Neuronal stem cell (in vitro differentiated cells): ENCODE measurements around the gene TRIM67.

Source experiments
- DNase-seq: peaks from one replicate; pipeline ENCODE4 v3.0.0-alpha.2; 2013; ENCODE audit warnings: low spot score
- H2AFZ ChIP-seq: one replicate; pipeline ENCODE4 v1.6.1; 2013; ENCODE audit warnings: mild to moderate bottlenecking, low read length, inconsistent platforms
- H2AK5ac ChIP-seq: 2 replicates; pipeline ENCODE4 v1.6.1; 2013; ENCODE audit warnings: low read depth, mild to moderate bottlenecking, inconsistent platforms, low read length, moderate library complexity, mixed read lengths
- H2BK120ac ChIP-seq: 2 replicates; pipeline ENCODE4 v1.6.1; 2013; ENCODE audit warnings: low read depth, mild to moderate bottlenecking, inconsistent platforms, low read length, moderate library complexity, mixed read lengths
- H2BK12ac ChIP-seq: one replicate; pipeline ENCODE4 v1.6.1; 2013; ENCODE audit warnings: low read length, inconsistent platforms
- H2BK15ac ChIP-seq: 2 replicates; pipeline ENCODE4 v1.6.1; 2013; ENCODE audit warnings: mild to moderate bottlenecking, low read length, inconsistent platforms, mixed read lengths
- H2BK5ac ChIP-seq: one replicate; pipeline ENCODE4 v1.6.1; 2013; ENCODE audit warnings: inconsistent platforms, mild to moderate bottlenecking, low read length, moderate library complexity
- H3K14ac ChIP-seq: one replicate; pipeline ENCODE4 v1.6.1; 2013; ENCODE audit warnings: low read length, inconsistent platforms
- H3K18ac ChIP-seq: 2 replicates; pipeline ENCODE4 v1.6.1; 2013; ENCODE audit warnings: low read length, inconsistent platforms
- H3K23ac ChIP-seq: 2 replicates; pipeline ENCODE4 v1.6.1; 2013; ENCODE audit warnings: low read depth, mild to moderate bottlenecking, mixed read lengths, low read length, inconsistent platforms; ENCODE audit not compliant: poor library complexity
- H3K27ac ChIP-seq: replicated peaks from 3 replicates; pipeline ENCODE4 v1.5.1; 2013; ENCODE audit warnings: low read length, inconsistent platforms
- H3K27me3 ChIP-seq, 3 experiments: 2 replicates each; pipeline ENCODE4 v1.6.1; 2013; ENCODE audit warnings: low read length in 3 of 3, mild to moderate bottlenecking in 2 of 3, inconsistent platforms in 1 of 3, low read depth in 1 of 3, mixed read lengths in 1 of 3, moderate library complexity in 1 of 3; ENCODE audit not compliant: control insufficient read depth in 3 of 3, insufficient read depth in 3 of 3
- H3K36me3 ChIP-seq, 2 donors: replicated peaks in 1 of 2; 2 replicates each; pipeline ENCODE4 v1.6.1; 2013; ENCODE audit warnings: low read length in 2 of 2; ENCODE audit not compliant: control insufficient read depth in 2 of 2, insufficient read depth in 2 of 2
- H3K4ac ChIP-seq: 2 replicates; pipeline ENCODE4 v1.6.1; 2013; ENCODE audit warnings: inconsistent platforms, mild to moderate bottlenecking, low read length, moderate library complexity
- H3K4me1 ChIP-seq, 2 donors: 1 replicate in 1 of 2; 2 replicates in 1 of 2; pipeline ENCODE4 v1.6.1; 2013; ENCODE audit warnings: low read length in 2 of 2, low read depth in 1 of 2; ENCODE audit not compliant: control insufficient read depth in 2 of 2, insufficient read depth in 1 of 2
- H3K4me2 ChIP-seq: one replicate; pipeline ENCODE4 v1.6.1; 2013; ENCODE audit warnings: mild to moderate bottlenecking, low read length, inconsistent platforms; ENCODE audit not compliant: insufficient read depth, poor library complexity, severe bottlenecking
- H3K4me3 ChIP-seq, 2 donors: 2 replicates each; pipeline ENCODE4 v1.5.1; 2013; ENCODE audit warnings: low read length in 2 of 2, mild to moderate bottlenecking in 2 of 2, inconsistent platforms in 1 of 2, moderate library complexity in 1 of 2
- H3K79me1 ChIP-seq: one replicate; pipeline ENCODE4 v1.6.1; 2013; ENCODE audit warnings: low read depth, mild to moderate bottlenecking, inconsistent platforms, low read length, moderate library complexity
- H3K9ac ChIP-seq: one replicate; pipeline ENCODE4 v1.6.1; 2013; ENCODE audit warnings: mild to moderate bottlenecking, low read depth, low read length, inconsistent platforms; ENCODE audit not compliant: poor library complexity
- H3K9me3 ChIP-seq, 2 donors: replicated peaks in 1 of 2; 2 replicates each; pipeline versions ENCODE3 to v1.6.1; 2013; ENCODE audit warnings: low read length in 2 of 2, mild to moderate bottlenecking in 2 of 2, inconsistent platforms in 1 of 2, low read depth in 1 of 2, mixed read lengths in 1 of 2, moderate library complexity in 1 of 2; ENCODE audit not compliant: control insufficient read depth in 2 of 2, insufficient read depth in 1 of 2
- H4K8ac ChIP-seq: one replicate; pipeline ENCODE4 v1.6.1; 2013; ENCODE audit warnings: low read depth, mild to moderate bottlenecking, inconsistent platforms, low read length, moderate library complexity
- H4K91ac ChIP-seq: one replicate; pipeline ENCODE4 v1.6.1; 2013; ENCODE audit warnings: low read length, low read depth, mild to moderate bottlenecking, inconsistent platforms; ENCODE audit not compliant: poor library complexity
- WGBS, 2 donors: extraction: QIAGEN DNeasy Blood & Tissue Kit; methylation state at CpG; one replicate each; pipeline ENCODE4 v1.1.7; 2013; ENCODE audit warnings: missing lambda C conversion rate in 2 of 2, mixed read lengths in 1 of 2; ENCODE audit not compliant: insufficient read length in 2 of 2, insufficient replicate concordance in 1 of 2; ENCODE audit errors: extremely low coverage in 2 of 2; 5-methylcytosine and 5-hydroxymethylcytosine counted together

TRIM67 gene

DNA sequence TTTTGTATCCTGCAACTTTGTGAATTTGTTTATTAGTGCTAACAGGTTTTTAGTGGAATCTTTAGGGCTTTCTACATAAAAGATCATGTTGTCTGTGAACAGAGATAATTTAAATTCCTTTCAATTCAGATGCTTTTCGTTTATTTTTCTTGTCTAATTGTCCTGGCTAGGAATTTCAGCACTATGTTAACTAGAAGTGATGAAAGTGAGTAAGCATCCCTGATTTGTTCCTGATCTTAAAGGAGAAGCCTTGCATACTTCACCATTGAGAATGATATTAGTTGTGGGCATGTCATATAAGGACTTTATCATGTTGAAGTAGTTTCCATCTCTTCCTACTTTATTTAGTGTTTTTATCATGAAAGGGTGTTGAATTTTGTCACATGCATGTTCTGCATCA lies 23.6 kb upstream of the TRIM67 start:
- Histone ChIP-seq H3K4me3 (no peak overlapping the region), H3K23ac (no peak overlapping the region), H3K4me2 (no peak overlapping the region), H3K27me3 (peaks cover 0 to 8% (median 0%) of the 10 kb centered on the region in 3 experiments), H4K91ac (no peak overlapping the region), H3K18ac (no peak overlapping the region), H3K9ac (no peak overlapping the region), H3K14ac (no peak overlapping the region), H3K27ac (no peak overlapping the region), H3K9me3 (peaks cover 0 to 2% of the 10 kb centered on the region in 2 donors), H2BK120ac (no peak overlapping the region), H4K8ac (no peak overlapping the region), H3K4me1 (no peaks in the 10 kb centered on the region), H2BK15ac (no peak overlapping the region), H3K36me3 (no peaks in the 10 kb centered on the region), H2AK5ac (no peak overlapping the region), H3K79me1 (no peaks in the 10 kb centered on the region), H2BK5ac (no peak overlapping the region), H2AFZ (no peak overlapping the region), H3K4ac (no peak overlapping the region), H2BK12ac (no peak overlapping the region)
- DNase-seq = no peak
- no CpG with 5 or more reads among the region's 1 CpG for WGBS, 2 donors

DNA sequence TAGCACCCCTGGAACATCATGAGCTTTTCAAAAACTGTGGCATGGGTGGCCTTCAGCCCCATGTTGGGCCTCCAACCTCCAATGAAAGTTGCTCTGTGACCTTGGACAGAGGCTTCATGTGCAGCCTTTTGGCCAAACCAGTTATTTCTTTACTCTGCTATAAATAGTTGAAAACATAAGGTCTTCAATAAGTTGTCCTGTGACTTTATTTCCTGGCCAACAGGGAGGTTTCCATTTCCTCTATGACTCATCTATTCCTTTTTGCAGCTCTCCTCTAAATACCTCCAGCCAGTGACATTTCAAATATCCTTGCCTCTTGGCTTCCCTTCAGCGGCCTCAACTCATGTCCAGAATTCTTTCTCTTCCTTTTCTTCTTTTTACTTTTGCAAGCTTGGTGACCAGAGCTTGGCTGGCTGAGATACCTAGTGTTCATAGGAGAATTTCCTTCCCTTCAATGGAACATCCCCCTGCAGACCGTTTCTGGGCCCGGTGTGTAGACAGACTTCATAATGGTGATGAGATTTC lies 22.7 kb upstream of the TRIM67 start:
- WGBS, 2 donors = no CpG with 5 or more reads among the region's 3 CpGs
- no peak for DNase-seq
- no peak overlapping the region for H3K18ac ChIP-seq

DNA sequence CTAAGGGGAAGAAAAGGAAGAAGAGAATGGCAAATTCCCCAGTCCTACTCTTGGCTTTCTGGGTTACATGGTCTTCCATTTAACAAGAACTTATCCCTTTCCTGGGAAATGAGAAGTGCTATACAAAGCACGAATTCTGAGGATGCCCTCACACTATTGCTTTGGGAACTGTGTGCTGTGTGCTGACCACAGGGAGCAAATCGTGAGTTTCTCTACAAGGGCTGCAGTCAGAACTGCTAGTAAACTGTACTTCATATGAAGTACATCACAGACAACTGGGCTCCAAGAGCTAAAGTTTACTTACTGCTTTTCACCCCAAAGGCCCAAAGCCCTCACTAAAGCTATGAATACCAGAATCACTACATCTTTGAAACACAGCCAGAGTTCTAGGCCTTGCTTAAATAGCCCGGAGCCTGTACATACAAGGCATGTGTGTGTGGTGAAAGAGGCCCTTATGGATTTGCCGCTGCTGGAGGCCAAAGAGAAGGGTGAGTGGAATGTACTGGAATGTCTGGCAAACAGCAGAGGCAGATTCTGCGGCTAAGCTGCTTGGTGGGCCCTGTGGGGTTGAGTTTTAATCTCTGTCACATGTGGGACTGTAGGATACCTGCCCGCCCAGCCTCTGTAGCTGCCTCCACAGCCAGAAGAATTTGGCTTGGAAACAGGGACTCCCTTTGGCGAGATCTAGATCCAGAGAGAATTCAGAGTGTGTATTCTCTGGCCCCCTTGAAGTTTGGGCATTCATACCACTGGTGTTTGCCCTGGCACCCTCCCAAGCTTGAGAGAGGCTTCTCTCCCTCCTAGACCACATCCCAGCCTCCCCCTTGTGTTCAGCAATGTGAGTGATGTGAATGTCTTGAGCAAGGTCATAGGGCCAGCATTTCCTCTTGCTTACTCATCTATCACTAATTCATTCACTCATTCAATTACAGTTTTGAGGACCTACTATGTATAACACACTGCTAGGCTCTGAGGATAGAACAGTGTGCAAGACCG lies 21.9 kb upstream of the TRIM67 start:
- H2BK120ac ChIP-seq = no peak overlapping the region
- H3K9ac ChIP-seq = no peak overlapping the region
- no peak for DNase-seq
- H3K27me3 ChIP-seq = peaks cover 0 to 8% (median 0%) of the 10 kb centered on the region in 3 experiments
- H2BK15ac ChIP-seq = no peak overlapping the region
- no CpG with 5 or more reads among the region's 8 CpGs for WGBS, 2 donors
- no peak overlapping the region for H3K18ac ChIP-seq
- no peak overlapping the region for H2AFZ ChIP-seq
- no peak overlapping the region for H3K4me3 ChIP-seq
- H3K79me1 ChIP-seq = no peaks in the 10 kb centered on the region
- no peak overlapping the region for H3K27ac ChIP-seq
- no peak overlapping the region for H2BK12ac ChIP-seq
- no peak overlapping the region for H2AK5ac ChIP-seq
- H4K91ac ChIP-seq = no peak overlapping the region
- H3K4ac ChIP-seq = no peak overlapping the region
- H3K14ac ChIP-seq = no peak overlapping the region
- no peaks in the 10 kb centered on the region for H3K36me3 ChIP-seq
- no peak overlapping the region for H3K4me2 ChIP-seq
- peaks cover 0 to 2% of the 10 kb centered on the region in 2 donors for H3K9me3 ChIP-seq
- H4K8ac ChIP-seq = no peak overlapping the region
- no peaks in the 10 kb centered on the region for H3K4me1 ChIP-seq
- H2BK5ac ChIP-seq = no peak overlapping the region
- H3K23ac ChIP-seq = no peak overlapping the region

More for the DNA sequence above, 22.7 kb upstream of the TRIM67 start:
- H2BK12ac ChIP-seq = no peak overlapping the region
- no peak overlapping the region for H2BK15ac ChIP-seq
- no peak overlapping the region for H2BK120ac ChIP-seq
- no peak overlapping the region for H3K4me3 ChIP-seq
- no peaks in the 10 kb centered on the region for H3K79me1 ChIP-seq
- no peak overlapping the region for H3K23ac ChIP-seq
- no peaks in the 10 kb centered on the region for H3K36me3 ChIP-seq
- no peak overlapping the region for H4K91ac ChIP-seq
- H3K27ac ChIP-seq = no peak overlapping the region
- H2BK5ac ChIP-seq = no peak overlapping the region
- H3K4me1 ChIP-seq = no peaks in the 10 kb centered on the region
- no peak overlapping the region for H3K9ac ChIP-seq
- H3K9me3 ChIP-seq = peaks cover 0 to 2% of the 10 kb centered on the region in 2 donors
- no peak overlapping the region for H3K14ac ChIP-seq
- H3K27me3 ChIP-seq = peaks cover 0 to 8% (median 0%) of the 10 kb centered on the region in 3 experiments
- no peak overlapping the region for H3K4me2 ChIP-seq
- no peak overlapping the region for H2AK5ac ChIP-seq
- no peak overlapping the region for H2AFZ ChIP-seq
- H3K4ac ChIP-seq = no peak overlapping the region
- no peak overlapping the region for H4K8ac ChIP-seq
